ENCODE results near the gene COL6A5.
"Not testable (repeated sequence)": the region's sequence is repeated elsewhere in the genome, so short reads cannot be mapped to it uniquely, and the experiment has no call there.

Gene COL6A5

DNA sequence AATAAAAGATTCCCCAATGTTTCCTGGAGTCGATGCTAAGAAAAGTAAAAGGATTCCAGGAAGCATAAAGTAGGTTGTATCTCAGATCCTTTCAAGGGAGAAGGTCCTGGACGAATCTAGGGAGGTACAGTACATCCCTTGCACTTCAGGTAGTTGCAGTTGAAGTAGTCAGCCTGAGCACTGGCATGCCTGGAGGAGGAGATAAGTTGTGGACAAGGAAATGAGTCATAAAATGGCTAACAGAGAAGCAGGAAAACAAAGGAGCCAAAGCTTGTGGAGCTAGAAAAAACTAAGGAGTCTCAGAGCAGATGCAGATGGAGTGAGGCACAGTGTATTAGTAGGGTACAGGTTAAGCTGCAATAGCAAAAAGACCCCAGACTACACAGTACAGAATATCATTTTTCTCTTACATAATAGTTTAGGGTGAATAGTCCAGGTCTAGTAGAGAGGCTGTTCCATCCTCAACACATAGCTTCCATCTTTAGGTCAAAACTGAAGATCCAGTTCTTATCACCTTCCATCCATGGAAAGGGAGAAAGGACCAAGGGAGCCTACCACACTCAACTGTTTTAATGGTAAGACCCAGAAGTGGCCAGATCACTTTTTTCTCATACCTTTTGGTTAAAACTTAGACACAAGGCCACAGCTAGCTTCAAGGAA is 41.3 kb downstream of the COL6A5 start:
- DNase-seq = no peak

DNA sequence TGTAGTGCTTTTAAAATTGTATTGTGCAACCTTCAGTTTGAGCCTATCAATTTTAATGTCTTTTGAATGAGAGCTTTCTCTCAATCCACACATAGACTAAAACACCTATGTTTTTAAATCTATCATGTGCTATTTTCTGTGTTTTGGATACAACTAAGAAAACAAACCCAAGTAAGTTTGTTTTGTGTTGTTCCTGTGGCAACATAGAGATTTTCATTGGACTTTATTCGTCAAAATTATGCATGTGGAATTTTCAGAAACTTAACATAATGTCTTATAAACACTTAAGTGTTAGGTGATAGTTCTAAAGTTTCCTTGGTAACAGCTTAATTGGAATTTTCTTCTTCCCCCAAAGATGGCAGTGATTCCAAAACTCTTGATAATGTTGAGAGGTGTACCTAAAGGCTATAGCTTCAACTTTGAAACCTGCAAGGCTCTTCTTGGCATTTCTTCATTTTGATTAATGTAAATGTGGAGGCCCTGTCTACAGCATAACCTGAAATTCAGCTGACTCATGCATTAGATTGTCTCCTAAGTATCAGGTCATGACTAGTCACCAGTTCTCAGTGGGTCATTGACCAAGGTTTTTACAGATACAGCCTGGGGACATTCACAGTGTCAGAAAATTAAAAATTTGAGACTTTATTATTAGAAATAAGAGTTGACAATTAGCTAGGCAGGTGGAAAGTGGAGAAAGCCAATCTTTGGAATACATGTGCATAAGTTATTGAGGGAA is 44.4 kb downstream of the COL6A5 start:
- DNase-seq = no peak

DNA sequence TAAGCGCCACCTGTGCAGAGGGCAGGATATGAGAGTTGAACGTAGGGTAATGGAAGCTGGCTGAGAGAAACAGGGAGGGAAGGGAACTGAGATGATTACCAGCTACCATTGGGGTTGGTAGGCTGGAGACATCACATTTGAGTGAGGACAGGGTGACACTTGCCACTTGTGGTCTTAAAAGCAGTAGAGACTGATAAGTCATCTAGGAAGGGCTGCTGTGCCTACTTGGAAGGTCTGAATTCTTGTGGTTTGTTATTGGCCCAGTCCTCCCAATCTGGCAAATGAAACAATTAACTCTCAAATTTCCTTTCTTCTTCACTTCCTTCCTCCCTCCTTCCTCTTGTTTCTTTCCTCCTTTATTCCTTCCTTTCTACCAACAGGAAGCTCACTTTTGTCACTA is 46.8 kb downstream of the COL6A5 start:
- DNase-seq = no peak

DNA sequence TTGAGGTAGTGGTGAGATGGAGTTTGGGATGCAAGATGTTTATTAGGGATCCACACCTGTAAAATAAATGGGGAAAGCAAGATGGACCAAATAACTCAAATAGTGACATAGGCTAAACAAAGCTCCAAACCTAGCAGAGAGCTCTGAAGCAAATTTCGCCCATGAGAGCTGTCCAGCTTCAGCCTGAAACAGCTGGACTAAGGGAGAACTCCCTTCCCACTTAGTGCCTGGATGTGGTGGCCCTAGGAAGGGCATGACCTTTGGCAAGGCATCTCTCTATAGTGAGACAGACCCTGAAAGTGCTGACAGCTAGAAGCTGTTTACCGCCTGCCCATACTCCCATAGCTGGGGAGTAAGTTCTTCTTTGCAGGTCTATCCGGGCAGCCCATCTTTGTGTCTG is 48.1 kb downstream of the COL6A5 start:
- no peak for DNase-seq

DNA sequence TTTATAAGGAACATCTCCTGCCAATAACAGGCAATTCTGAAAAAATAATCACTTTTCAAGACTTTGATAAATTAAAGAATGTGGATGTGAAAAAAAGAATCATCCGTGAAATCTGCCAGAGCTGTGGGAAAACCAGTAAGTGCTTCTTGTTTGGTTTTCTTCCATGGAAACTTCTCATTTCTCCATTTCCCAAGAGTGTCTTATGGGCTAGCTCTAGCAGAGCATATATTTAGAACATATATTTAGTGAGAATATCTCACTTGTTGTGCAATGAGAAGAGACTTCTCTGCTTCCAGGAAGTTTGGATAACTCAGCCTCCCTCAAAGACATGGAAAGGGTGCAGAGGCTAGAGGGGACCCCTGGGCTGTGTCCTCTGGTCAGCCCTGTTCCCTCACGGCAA is 49.9 kb downstream of the COL6A5 start:
- DNase-seq = no peak

DNA sequence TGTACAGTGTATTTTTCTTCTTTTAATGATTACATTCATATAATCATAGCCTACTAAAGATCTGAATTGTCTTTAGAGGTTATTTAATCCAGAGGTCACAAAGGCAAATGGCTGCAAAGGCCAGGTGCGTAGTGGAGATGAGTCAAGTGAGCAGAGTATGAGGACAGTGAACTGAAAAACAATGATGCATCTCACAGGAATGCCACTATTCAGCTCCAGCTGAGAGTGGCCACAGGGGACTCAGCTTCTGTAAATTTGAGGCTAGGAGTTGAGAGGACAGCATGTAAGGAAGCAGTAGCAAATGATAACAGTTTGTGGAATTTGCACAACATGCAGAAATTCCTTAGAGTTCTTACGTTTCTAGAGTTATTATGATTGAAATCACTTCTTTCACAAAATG is 50.4 kb downstream of the COL6A5 start:
- no peak for DNase-seq

DNA sequence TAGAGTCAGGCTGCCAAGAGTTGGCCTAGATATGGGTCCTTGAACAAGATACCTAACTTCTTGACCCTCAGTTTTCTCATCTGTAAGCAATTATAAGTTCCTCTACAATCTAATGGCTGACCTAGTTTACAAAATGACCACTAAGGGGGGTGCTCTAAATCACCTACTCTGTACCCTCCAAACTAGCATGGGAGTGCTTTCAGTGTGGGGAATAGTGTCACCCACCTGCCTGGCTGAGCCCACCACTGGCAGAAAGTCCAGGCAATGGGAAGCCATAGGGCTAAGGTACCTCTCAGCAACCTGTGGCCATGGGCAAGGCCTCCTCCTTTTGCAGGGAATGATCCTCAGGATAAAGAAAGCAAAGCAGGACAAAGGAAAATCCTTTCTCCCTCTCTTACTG is 58.9 kb downstream of the COL6A5 start:
- no peak for DNase-seq

DNA sequence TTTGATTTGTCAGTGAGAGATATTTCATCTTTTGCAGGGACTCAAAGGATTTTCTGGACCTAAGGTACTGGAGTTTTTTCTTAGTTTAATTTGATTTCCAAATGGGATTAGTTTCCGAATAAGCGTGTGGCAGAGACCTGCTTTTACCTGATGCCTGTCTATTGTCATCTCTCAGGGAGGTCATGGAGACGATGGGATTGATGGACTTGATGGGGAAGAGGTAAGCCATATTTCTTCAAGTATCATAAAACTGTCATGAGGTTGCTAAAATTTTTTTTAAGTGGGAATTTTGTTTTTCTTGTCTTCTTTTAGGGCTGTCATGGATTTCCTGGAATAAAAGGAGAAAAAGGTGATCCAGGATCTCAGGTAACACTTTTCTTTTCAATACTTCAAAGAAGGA is 60.5 kb downstream of the COL6A5 start:
- no peak for DNase-seq

DNA sequence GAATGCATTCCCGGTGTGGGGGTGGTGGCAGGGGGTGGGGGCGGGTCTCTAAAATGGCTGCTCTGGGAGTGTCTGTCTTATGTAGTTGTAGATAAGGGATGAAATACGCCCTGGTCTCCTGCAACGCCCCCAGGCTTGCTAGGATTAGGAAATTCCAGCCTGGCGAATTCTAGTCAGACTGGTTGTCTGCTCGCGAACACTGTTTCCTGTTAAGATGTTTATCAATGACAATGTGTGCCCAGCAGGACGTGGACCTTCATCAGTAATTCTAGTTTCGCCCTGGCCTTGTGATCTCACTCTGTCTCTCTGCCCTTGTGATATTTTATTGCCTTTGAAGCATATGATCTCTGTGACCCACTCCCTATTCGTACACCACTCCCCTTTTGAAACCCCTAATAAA is 62.8 kb downstream of the COL6A5 start:
- not testable (repeated sequence) for DNase-seq

DNA sequence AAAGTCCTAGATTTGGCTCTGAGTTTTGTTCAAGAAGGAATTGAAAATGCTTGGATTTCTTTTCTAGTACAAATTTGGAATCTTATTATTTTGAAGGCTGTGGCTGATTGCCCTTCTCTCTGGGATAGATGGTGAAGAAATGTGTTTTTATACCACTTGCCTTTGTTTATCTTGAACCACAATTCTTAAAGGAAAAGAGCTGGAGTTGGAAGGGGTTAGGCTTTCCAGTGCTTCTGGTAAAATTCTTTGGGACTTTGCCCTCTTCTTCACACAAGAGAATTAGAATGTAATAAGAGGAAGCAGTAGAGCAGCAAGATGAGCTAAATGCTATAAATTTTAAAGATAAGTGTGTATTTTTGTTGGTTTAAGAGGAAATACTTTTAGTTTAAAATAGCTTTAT is 65.8 kb downstream of the COL6A5 start:
- no peak for DNase-seq

DNA sequence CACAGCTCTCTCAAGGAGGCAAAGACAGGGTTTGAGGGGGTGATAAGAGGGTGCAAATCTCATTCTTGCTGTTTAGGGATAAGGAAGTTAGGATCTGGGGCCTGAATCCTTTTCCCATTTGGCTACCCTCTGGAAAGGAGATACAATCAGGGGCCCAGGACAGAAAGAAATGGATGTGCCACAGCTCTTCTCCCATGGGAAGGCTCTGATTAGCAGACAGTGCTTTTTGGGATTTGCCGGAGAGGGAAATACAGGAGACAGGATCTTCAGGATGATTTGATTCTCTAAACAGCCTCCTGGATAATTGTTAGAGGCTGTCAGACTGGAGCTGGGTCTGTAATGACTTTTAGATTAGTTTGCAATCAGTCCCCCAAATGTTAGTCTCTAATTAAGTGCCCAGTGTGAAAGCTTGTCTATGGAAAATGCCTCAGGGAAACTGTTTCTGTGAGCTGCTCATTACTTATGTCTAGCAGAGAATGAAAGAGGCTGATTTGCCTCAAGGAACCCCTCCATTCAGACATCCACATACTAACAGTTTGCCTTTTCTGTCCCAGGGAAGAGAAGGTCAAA is 67.6 kb downstream of the COL6A5 start:
- DNase-seq = no peak

DNA sequence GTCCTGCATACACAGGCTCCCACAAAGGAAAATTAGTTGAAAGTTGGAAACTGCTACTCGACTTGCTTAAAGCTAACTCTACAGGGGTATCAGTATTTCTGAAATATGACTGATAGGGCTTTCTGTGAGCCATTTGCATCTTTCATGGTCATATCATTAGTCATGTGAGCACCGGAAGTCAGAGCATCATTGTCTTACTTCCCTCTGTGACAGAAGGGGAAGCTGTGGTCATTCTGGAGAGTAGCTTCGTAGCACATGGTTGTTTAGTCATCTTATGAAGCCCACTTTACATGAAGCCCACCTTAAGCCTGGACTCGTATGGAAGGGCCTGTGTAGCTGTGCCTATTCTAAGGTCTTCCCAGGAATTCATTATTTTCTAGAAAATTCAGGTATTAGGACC is 69.0 kb downstream of the COL6A5 start:
- no peak for DNase-seq

DNA sequence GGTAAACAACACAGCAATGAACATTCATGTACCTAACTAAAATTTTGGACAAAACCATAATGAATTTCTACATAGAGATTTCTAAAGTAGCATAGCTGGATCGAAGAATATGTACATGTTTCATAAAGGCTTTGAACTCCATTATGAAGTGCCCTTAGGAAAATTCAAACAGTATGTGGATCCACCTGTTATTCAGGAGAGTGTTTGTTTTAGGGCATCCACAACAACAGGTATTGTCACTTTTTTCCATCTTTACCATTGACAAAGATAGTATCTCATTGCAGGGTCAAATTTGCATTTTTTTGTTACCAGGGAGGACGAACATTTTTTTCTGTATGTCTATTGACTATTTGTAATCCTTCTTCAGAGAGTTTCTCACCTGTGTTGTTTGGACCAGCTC is 75.0 kb downstream of the COL6A5 start:
- no peak for DNase-seq

DNA sequence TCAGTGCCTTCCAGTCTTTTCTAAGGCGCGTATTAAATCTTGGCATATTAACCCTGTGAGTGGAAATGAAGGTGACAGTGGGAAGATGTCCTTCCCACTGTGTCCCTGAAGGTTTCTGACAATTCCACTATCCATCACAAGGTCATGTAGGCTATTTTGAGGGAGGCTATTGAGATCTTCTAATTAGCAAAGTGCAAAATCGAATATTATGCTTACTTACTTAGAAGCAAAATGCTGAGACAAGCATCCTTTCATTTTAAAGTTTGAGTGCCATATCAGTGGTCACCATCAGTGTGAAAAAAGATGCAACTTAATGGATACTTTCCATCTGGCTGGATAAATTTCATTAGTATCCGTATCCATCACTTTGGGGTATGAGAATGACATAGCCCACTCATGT is 77.6 kb downstream of the COL6A5 start:
- DNase-seq = no peak

DNA sequence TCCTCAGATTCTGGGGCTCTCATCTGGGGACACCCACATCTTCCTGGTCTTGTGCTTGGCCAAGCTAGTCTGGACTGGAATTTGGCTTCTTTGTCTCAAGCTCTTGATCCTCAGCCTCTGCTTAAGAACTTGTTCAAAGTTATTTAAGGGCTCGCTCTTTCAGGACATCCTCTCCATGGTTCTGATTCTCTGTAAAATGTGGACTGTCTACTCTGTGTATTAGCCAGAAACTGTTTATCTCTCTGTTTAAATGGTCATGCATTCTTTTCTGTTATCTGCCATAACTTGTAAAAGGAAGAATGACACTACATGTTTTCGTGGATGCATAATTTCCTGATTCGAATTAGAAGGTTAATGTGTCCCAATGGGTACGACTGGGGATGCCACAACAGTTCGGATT is 79.4 kb downstream of the COL6A5 start:
- no peak for DNase-seq

DNA sequence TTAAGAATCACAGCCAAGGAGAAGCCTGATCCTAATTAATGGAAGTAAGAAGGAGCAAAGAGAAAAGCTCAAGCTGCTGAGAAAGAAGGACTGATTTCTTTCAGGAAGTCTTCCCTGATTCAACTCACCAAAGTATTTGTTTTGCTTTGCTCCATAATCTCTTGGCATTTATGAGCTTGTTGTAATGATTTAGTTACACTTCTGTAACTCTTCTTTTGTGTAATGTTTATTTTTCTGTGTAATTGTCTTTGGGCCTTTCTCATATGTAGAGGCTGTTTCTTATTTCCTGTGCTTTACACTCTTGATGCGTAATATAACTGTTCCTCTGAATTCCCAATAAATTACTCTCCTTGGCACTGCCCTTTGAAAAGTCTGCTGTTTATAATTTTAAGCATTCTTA is 80.0 kb downstream of the COL6A5 start:
- DNase-seq = no peak

DNA sequence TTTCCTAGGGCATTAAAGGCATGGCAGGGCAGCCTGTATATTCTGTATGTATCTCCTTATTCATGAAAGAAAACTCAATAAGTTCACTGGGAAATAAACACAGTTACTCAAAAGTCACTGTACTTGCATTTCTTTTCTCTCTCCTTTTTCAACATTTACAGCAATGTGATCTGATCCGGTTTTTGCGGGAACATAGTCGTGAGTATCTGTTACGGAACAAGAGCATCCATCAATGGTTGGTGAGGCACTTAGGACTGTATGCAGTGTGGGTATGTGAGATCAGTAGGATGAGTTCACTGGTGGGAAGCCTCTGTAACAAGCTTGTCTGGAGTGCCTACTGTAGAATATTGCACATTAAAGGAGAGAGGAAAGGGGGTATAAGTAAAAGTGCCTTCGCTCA is 80.7 kb downstream of the COL6A5 start:
- DNase-seq = no peak

DNA sequence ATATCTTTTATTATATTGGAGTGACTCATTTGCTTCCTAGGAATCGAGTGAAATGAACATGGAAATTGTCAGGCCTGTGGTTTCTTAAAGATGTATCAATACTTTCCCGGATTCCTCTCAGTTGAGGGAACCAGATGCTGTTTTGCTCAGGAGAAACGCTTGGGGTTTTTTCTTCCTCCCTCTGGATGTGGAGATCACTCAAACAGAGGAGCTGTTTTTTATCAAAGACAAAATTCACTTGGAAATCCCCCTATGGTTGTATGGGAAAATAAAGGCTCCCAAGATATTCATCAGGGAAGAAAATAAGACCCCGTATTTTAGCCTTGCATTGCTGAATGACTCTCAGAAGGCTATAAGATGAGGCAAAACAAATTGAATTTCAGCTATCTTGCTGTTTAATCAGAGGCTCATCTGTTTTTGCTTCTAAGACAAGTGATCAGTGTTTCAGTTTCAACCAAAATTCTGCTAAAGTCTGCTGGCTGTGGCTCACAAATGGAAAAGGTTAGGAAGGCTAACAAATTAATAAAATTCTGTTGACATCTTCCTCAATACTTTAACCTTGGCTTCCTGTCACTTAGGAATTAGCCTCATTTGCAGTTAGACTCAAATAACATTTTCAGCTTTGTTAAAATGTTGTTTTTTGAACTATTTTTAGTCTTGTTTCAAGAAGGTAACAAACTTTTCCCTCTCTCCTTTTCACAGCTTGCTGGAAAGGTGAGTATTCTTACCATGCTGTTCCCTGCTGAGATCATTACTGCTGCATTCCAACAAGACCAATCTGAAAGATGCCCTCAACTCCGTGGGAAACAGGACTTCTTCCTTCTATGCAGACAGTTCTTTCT is 83.6 kb downstream of the COL6A5 start:
- no peak for DNase-seq

DNA sequence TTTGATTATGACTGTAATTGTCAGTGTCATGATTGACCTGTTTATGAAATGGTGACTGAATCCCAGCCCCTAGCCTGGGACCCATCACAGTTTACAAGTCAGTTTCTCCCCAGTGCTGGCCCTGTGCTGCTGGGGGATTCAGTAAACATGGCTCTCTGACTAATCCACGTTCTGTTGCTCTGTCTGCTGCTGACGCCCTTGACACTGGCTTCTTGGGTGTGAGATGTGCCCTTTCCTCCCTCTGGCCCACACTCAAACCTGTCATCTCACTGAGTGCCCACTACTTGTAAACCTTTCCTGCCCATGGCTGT is 84.2 kb downstream of the COL6A5 start:
- DNase-seq = no peak

DNA sequence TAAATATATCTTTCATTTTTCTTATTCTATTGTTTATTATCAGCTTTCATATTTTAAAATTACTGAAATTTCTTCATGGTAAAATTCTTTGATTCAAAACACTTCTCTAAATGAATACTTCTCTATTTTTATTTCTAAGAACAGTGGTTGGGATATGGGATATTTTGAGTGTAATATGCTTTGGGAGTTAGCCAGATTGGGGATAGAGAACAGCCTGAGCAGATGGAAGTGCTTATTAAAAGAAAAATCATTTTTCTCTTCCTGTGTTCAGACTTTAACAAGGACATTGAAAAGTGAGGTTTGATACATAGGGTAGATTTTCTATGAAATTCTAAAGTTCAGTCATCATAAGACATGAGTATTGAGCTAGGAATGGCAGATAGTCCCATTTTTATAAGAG is 84.8 kb downstream of the COL6A5 start:
- DNase-seq = no peak

DNA sequence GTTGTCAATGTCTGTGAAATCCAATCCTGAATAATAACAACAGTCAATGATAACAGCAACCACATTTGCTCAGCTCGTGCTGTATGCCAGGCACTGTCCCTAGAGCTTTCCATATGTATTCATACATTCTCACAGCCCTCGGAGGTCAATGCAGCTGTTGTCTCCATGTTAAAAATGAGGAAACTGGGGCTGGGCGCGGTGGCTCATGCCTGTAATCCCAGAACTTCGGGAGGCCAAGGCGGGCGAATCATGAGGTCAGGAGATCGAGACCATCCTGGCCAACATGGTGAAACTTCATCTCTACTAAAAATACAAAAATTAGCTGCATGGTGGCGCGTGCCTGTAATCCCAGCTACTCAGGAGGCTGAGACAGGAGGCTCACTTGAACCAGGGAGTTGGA is 86.6 kb downstream of the COL6A5 start:
- not testable (repeated sequence) for DNase-seq

DNA sequence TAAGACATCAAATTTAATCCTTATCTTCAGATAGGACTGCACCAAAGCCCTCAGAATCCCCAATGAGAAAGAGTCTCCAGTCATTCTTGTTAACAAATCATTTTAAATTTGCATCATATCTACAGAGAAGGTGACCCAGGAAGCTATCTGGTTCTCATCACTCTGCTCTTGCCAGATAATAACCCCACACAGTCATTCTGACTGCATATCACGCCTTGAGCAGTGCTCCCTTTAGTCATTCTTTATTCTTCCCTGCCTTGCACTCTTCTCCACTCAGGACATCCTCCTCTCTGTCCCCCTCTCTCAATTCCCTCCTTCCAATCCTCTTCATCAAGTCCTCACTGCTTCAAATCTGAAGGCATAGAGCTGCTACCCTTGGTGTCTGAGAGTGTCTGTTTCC is 87.8 kb downstream of the COL6A5 start:
- DNase-seq = no peak

DNA sequence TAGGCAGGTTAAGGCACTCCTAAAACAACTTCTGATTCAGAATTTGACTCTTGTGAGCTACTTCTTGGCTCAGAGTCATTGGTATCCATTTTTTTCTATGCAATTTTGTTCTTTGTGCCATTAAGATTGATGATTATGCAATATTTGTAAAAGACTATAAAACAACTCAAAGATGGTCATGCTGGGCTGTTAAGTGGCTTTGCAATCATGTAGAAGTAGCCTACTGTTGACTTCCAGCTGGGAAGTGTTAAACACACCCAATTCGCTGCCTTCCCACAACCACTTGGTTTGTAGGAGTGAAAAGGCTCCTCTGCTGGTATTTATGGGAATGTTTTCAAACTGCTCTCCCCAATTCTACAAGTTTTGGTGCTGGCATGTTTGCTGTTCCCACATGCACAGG is 96.8 kb downstream of the COL6A5 start:
- no peak for DNase-seq

DNA sequence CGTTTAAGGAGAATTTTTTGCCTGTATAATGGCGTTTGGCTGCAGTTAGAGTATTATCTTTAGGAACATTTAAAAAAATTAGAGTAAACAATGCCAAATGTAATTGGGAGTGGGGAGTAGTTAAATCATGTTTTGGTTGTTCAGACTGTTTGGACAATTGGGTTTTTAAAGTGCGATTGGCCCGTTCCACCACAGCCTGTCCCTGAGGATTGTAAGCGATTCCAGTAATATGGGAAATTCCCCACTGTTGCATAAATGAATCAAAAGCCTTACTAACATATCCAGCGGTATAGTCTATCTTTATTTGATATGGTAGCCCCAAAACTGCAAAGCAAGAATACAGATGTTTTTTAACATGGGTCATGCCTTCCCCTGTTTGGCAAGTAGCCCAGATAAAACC is 101.4 kb downstream of the COL6A5 start:
- not testable (repeated sequence) for DNase-seq

Measured in stimulated activated naive CD4-positive, alpha-beta T cell (primary cell).